Measurements from ENCODE around the gene TAS2R60. TPM values are rescaled to one million over a fixed set of nuclear protein-coding genes. Genes with fewer than 3 reads are reported as not detected.

Gene TAS2R60
- total RNA-seq, 4 donors from 2014 or later, result 0.82 TPM; not detected in 3

GRCh38 chr7:143426479-143427142 lies 16.6 kb upstream of the TAS2R60 start:
- no peak for TF ChIP-seq CTCF (IDR thresholded peaks at IDR 0.05; ENCODE audit: low read depth)

GRCh38 chr7:143429770-143430698 lies 13.2 kb upstream of the TAS2R60 start:
- no peak for TF ChIP-seq CTCF (IDR thresholded peaks at IDR 0.05; ENCODE audit: low read depth)

- no peak for TF ChIP-seq CTCF (IDR thresholded peaks at IDR 0.05; ENCODE audit: low read depth)
These were observed 12.1 kb upstream of the TAS2R60 start for GRCh38 chr7:143431109-143431508.

- no peak for TF ChIP-seq CTCF (IDR thresholded peaks at IDR 0.05; ENCODE audit: low read depth)
These were observed 9.5 kb upstream of the TAS2R60 start for GRCh38 chr7:143433759-143434158.

DNA sequence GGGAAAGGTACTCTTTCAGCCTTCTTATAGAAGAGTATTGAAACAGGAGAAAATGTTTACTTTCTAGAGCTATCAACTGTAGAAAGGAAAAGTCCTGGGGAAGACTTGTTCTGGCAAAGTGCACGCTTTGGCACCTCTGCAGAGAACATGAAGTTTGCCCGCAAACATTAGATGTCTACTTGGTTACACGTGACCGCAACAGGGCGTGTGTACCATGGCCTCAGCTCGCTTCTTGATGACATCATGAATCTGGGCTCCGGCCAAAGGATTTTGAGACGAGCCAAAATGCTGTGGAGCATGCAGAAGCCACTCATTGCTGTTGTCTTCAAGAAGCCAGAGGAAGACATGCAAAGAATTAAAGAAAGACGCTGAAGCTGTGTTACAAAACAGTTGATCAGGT lies 8.6 kb upstream of the TAS2R60 start:
- TF ChIP-seq CTCF (IDR thresholded peaks at IDR 0.05; ENCODE audit: low read depth), result no peak

DNA sequence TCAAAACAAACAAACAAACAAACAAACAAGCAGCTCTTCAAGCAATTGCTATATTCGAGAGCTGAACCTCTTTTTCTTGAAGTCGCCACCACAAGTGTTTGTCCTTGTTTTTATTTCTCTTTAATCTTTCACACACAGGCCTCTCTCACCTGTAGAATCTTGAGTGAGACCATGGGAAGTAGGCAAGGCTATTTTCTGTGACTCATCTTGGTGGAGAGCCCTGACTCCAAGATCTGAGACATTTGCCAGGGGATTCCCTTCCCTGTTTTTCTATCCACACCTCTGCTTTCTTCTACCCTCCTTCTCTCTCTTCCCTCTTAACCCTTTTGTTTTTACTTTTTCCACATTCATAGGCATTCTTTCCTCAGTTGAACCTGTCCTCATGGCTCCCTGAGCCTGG lies 8.0 kb upstream of the TAS2R60 start:
- TF ChIP-seq CTCF (IDR thresholded peaks at IDR 0.05; ENCODE audit: low read depth), result no peak

DNA sequence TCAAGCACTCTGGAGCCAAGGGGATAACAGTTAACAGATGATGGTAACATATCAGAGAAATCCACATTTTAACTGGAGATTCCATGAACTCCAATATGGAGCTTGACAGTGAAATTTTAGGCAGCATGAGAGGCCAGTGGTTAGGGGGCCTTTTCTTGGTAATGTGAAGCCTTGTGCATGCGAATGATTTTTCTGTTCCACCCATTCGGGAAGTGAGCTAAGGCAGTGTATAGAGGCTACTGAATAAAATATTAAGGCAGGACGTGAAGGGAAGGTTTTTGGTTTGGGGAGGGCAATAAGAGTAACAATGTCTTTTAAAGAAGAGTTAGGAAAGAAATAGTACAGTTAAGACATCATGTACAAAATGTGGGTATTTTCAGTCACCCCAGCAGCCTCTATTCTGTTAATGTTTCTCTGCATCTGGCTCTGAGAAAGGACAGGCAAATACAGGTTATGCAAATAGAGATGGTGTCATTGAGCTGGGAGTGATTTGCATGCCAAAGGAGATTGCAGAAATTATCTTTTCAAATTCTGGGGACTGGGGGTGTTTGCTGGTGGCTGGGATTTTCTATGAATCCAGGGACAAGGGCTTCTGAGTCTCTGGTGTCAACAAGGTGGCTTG lies 6.8 kb upstream of the TAS2R60 start:
- no peak for TF ChIP-seq CTCF (IDR thresholded peaks at IDR 0.05; ENCODE audit: low read depth)

Data from subcutaneous adipose tissue (tissue), 4 donors.